Measurements from ENCODE around the gene MEPCE. TPM values are rescaled to one million over a fixed set of nuclear protein-coding genes. Genes with fewer than 3 reads are reported as not detected.
"Not testable (repeated sequence)": the region's sequence is repeated elsewhere in the genome, so short reads cannot be mapped to it uniquely, and the experiment has no call there.

MEPCE gene
- polyA plus RNA-seq, 3 donors, result 49.4 to 57.1 (median 51.9) TPM

DNA sequence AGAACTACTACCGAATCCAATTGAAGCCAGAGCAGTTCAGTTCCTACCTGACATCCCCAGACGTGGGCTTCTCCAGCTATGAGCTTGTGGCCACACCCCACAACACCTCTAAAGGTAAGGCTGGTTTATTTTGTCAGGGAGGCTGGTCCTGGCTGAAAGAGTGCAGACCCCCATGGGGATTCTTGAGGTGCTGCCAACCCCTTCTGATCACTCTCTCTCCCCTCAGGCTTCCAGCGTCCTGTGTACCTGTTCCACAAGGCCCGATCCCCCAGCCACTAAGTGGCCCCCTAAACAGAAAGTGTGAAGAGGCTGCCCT is 3.6 kb downstream of the MEPCE start:
- no peak for DNase-seq (ENCODE audit: low read depth in 3 of 3, low spot score in 2 of 3)

DNA sequence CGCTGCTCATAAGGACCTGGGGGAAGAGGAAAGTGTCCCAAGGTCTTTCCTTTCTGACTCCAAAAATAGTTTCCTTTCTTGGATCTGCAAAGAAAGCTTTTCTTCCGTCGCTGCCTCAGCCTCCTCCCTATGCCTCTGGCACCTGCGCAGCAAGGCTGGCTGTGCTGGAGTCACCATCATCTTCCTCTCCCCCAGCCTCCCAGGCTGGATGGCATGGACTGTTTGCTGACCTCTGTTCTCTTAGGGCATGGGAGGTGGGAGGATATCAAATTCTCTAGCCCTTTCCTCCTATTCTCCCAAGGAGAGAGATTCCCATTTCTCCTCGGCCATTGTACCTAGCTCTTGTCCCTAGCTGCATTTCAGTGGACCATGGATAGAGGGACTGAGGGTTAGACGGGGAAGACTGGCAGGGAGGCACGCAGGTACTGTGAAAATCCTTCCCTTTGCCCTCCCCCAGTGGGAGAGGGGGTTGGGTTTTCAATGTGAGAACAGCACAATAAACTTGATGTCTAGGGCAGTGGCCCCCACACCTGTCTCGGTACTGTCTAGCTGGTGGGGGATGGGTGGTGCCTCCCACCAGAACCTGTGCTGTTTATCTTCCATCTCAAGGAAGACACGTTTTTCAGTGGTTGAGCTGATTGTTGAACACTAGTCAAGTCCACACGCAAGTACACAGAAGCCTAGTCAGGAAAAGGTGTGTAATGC is 4.1 kb downstream of the MEPCE start:
- DNase-seq (ENCODE audit: low read depth in 3 of 3, low spot score in 2 of 3), result no peak

DNA sequence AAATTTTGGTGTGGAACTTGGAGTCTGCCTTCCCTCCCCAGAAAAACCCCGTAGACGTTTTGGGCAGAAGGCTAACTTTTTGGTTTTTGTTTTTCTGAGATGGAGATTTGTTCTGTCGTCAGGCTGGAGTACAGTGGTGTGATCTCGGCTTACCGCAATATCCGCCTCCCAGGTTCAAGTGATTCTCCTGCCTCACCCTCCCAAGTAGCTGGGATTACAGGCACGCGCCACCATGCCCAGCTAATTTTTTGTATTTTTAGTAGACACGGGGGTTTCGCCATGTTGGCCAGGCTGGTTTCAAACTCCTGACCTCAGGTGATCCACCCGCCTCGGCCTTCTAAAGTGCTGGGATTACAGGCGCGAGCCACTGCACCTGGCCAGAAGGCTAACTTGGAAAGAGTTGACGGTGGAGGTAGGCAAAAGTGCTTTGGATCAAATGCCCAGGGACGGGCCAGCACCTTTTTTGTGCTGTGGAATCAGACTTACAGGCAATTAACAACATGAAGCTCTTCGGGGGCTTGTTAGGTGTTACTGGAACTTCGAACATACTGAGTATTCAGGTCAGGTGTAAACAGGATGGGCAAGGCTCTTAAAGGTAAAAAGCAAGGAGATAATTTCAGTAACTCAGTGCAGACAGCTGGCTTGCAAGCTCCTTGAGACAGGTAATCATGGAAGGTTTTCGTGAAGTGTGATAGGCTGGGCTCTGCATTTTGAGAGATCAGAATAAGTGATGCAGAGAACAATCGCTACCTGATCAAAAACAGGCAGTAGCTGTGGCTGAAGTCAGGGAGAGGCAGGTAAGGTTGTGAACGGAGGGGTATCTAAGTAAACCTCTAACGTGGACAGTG is 4.9 kb downstream of the MEPCE start:
- DNase-seq (ENCODE audit: low read depth in 3 of 3, low spot score in 2 of 3), result no peak

DNA sequence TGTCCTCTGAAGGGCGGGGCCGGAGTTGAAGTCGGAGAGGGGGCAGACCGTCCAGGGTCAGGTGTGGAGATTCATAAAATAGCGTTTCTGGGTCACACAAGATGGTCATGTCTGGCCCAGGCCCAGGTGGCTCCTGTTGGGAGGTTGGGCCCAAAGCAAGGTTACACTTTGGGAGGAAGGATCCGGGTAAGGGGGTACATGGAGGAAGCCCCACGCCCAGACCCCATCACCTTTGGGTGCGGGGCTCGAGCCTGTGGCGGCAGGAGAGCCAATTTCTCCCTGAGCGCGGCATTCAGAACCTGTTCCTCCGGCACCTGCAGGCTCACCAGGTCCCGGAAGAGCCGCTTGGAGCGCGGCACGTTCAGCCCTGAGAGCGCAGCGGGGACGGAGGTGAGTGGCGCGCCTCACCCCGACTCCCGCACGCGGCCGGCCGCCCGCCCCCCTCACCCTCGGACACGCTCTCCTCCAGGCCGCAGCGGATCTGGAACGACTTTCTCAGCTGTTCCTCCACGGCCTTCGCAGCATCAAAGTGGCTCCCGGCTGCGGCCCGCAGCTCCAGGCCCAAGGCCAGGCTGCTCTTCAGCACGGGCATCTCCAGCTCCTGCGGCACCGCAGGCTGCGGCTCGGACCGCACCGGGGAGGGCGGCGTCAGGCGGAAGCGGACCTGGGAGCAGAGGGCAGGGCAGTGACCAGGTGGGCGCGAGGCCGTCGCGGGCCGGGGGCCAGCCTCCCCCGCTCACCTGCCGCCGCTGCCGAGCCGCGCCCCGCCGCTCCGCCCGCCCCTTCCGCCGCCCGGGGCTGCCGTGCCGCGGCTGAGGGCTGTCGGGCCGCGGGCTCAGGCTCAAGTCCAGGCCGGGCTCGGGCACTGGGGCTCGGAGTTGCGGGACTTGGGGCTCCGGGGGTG is 6.0 kb downstream of the MEPCE start:
- DNase-seq (ENCODE audit: low read depth in 3 of 3, low spot score in 2 of 3), result no peak

DNA sequence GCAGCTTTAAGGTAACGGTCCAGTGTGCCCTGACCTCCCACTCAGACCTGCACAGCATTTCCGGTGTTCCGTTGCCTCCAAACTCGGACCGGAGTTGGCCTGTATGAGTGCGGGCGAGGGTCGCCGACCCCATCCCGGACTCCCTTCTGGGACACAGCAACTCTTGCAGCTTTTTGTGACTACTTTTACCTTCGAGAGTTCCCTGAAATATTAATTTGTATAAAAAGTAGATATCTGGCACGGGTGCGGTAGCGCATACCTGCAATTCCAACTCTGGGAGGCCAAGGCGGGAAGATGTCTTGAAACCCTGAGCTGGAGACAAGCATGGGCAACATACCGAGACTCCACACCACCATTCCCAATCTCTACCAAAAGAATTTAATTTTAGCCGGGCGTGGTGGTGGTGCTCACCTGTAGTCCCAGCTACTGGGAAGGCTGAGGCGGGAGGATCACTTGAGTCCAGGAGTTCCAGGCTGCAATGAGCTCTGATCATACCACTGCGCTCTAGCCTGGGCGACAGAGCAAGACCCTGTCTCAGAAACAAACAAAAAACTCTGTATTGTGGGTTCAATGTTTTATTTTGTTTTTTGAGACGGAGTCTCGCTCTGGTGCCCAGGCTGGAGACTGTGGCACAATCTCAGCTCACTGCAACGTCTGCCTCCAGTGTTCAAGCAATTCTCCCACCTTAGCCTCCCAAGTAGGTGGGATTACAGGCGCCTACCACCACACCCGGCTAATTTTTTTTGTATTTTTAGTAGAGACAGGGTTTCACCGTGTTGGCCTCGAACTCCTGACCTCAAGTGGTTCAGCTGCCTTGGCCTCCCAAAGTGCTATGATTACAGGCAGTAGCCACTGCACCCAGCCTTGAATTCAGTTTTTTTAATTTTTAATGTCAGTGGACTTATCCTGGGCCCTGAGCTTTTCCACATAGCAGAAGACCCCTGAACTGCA is 7.8 kb downstream of the MEPCE start:
- no peak for DNase-seq (ENCODE audit: low read depth in 3 of 3, low spot score in 2 of 3)

DNA sequence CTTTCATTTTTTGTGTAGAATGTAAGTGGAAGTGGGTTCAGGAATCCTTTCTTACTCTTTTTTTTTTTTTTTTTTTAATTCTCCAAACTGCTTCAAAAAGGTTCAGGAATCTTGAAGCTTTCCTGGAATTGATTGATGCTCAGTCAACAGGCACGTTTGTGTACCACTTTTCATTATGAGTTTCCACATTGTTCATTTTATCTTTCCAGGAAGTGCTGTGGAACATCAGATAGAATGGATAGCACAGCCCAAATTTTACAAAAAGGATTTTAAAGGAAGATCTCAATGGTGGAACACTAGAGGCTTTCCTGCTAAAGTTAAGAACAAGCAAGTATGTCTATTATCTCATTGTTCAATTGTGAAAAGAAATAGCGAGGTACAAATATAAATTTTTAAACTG is 8.5 kb downstream of the MEPCE start:
- DNase-seq (ENCODE audit: low read depth in 3 of 3, low spot score in 2 of 3), result no peak

DNA sequence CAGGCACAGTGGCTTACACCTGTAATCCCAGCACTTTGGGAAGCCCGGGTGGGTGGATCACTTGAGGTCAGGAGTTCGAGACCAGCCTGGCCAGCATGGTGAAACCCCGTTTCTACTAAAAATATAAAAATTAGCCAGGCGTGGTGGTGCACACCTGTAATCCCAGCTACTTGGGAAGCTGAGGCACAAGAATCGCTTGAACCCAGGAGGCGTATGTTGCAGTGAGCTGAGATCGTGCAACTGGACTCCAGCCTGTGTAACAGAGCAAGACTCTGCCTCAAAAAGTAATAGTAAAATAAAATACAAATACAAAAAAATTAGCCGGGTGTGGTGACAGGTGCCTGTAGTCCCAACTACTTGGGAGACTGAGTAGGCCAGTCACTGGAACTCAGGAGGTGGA is 9.1 kb downstream of the MEPCE start:
- DNase-seq (ENCODE audit: low read depth in 3 of 3, low spot score in 2 of 3), result not testable (repeated sequence)

DNA sequence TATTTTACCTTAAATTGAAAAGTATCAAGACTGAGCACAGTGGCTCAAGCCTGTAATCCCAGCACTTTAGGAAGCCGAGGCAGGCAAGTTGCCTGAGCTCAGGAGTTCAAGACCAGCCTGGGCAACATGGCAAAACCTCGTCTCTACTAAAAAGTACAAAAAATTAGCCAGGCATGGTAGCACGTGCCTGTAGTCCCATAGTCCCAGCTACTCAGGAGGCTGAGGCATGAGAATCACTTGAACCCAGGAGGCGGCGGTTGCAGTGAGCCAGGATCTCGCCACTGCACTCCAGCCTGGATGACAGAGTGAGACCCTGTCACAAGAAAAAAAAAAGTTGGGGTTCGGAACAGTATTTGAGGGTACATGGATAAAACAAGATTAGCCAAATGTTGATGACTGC is 9.6 kb downstream of the MEPCE start:
- DNase-seq (ENCODE audit: low read depth in 3 of 3, low spot score in 2 of 3), result not testable (repeated sequence)

DNA sequence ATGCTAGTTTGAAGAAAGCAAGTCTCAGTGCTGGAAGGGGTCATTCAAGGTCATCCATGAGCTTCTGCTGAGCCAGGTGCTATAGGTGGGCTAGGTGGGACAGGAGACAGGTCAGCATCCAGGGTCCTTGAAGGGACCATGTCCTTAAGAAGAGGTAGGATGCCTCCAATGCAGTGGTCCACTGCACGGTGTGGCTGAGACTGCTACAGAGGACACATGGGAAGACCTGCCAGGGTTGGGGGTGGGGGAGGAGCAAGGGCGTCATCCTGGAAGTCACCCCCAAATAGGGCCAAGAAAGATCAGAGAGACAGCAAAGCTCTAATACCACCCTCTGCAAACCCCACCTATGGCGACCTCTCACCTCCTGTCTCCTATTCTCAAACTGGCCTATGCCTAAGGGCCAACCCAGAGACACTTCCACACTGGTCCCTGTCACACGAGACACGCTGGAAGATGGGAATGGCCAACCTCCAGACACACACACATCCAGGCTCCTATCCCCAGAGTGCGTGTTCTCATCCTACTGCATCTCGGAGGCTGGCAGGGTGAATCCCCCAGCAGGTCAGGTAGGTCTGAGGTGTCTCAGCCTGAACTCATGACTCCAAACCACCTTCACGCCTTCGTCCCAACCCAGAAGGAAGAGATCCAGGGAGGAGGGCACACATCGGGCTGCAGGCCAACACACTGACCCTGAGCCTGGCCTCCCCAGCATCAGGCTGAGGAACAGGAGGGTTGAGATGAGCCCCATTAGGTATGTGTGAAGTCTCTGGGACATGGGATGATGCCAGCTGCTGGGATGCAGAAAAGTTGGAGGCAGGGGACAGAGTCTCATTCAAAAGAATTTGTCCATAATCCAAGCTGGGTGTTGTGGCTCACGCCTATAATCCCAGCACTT is 12.3 kb downstream of the MEPCE start:
- no peak for DNase-seq (ENCODE audit: low read depth in 3 of 3, low spot score in 2 of 3)

DNA sequence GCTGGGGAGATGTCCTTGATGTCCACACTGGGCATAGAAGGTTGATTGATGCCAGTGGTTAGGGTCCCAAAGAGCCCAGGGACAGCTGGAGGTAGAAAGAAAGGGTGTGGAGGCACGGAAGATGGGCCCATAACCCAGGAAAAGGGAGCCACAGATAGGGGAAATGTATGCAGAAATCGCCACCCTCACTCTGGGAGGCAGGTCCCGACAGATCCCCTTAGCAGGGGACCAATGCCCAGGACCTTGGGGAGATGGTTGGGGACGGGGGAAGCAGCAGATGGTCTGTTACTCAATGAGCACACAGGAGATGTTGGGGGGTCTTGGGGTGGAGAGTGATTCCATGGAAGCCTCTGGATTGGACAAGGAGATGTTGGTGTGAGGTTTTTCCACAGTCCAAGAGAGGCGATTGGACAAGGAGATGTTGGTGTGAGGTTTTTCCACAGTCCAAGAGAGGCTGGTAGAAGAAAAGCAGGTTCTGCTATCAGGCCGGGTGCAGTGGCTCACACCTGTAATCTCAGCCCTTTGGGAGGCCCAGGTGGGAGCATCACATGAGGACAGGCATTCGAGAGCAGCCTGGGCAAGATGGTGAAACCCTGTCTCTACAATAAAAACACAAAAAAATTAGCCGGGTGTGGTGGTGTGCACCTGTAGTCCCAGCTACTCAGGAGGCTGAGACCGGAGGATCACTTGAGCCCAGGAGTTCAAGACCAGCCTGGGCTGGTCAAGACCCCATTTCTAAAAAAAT is 13.6 kb downstream of the MEPCE start:
- no peak for DNase-seq (ENCODE audit: low read depth in 3 of 3, low spot score in 2 of 3)

DNA sequence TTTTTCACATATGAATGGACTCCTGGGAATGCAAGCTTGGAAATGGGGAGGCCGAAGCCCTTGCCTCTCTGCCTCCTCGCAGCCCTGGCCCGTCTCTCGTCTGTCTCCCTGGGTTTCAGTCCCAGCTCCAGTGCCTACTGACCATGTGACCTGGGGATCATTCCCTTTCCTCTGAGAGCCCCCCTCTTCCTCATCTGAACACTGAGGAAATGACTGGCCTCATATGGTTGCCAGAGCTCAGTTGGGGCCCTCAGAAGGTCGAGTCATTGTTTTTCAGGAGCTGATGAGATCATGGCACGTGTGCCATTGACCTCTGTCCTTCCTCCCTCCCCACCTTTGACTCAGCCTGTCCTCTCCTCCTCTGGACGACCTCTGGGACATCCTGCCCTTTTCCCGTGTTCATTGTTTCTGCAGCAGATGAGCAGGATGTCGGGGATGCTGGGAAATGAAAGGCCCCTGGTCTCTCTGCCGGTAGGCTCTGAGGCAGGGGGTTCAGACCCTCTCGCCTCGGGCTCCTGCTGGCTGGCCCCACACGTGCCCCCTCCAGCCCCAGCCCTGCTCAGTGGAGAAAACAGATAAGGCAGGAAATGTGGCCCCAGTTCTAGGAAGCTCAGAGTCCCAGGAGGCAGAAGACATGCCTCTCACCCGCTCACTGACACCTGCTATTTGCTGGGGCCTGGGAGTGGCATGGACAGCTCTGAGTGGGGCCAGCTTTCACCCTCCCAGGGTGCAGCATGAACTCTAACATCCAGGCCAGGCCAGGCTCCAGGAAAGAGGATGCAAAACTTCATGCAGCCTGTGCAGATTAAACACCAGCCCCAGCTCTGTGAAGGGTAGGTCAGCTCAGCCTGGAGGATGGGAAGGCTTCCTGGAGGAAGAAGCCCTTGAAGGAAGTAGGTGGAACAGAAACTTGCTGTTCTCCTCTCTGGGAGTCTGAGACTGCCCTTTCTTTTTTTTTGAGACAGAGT is 15.0 kb downstream of the MEPCE start:
- no peak for DNase-seq (ENCODE audit: low read depth in 3 of 3, low spot score in 2 of 3)

DNA sequence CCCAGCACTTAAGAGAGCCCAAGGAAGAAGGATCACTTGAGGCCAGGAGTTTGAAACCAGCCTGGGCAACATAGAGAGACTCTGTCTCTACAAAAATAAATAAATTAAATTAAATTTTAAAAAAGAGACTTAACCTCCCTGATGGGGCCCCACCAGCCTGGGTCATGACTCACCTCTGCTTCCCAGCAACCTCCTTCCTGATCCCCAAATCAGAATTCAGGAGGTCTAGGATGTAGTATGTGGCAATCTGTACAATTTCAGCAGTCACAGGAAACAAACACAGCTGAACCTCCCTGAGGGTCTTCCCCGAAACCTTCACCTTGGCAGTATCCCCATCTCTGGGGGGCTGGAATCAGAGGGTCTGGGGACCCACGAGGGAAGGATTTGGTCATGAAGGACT is 16.4 kb downstream of the MEPCE start:
- no peak for DNase-seq (ENCODE audit: low read depth in 3 of 3, low spot score in 2 of 3)

DNA sequence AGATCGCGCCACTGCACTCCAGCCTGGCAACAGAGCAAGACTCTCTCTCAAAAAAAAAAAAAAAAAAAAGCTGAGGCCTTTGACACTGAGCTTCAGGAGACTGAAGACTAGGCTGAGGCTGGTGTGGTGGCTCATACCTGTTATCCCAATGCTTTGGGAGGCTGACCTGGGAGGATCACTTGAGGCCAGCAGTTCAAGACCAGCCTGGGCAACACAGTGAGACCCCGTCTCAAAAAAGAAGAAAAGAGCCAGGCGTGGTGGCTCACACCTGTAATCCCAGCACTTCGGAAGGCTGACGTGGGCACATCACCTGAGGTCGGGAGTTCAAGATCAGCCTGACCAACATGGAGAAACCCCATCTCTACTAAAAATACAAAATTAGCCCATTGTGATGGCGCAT is 17.7 kb downstream of the MEPCE start:
- DNase-seq (ENCODE audit: low read depth in 3 of 3, low spot score in 2 of 3), result not testable (repeated sequence)

DNA sequence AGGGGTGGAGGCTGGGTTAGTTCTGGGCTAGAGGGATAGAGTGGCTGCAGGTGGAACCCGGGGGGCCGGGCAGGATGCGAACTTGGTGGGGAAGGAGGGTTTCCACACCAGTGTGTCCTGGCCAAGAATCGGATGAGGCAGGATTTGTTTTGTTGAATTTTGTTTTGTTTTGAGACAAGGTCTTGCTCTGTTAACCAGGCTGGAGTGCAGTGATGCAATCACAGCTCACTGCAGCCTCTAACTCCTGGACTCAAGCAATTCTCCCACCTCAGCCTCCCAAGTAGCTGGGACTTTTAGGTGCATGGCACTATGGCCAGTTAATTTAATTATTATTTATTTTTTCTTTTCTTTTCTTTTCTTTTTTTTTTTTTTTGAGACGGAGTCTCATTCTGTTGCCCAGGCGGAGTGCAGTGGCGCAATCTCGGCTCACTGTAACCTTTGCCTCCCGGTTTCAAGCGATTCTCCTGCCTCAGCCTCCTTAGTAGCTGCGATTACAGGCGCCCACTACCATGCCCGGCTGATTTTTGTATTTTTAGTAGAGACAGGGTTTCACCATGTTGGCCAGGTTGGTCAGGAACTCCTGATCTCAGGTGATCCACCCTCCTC is 19.7 kb downstream of the MEPCE start:
- DNase-seq (ENCODE audit: low read depth in 3 of 3, low spot score in 2 of 3), result no peak

DNA sequence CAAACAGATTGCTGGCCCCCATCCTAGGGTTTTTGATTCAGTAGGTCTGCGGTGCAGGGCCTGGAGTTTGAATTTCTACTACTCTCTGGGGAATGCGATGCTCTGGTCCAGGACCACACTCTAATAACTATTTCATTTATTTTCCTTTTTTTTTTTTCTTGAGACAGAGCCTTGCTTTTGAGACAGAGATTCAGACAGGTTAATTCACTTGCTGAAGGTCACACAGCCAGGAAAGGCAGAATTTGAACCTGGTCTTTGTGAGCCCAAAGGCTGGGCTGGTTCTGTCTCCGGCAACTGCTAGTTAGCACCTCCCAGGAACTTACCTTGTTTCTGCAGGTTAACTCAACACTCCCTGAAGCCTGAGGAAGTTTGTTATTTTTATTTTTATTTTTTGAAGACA is 22.9 kb downstream of the MEPCE start:
- no peak for DNase-seq (ENCODE audit: low read depth in 3 of 3, low spot score in 2 of 3)

DNA sequence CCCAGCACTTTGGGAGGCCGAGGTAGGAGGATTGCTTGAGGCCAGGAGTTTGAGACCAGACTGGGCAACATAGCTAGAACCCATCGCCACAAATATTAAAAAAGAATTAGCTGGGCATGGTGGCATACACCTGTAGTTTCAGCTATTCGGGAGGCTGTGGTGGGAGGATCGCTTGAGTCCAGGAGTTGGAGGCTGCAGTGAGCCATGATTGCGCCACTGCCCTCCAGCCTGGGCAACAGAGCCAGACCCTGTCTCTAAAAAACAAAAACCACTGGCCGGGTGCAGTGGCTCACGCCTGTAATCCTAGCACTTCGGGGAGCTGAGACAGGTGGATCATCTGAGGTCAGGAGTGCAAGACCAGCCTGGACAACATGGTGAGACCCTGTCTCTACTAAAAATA is 24.2 kb downstream of the MEPCE start:
- DNase-seq (ENCODE audit: low read depth in 3 of 3, low spot score in 2 of 3), result not testable (repeated sequence)

DNA sequence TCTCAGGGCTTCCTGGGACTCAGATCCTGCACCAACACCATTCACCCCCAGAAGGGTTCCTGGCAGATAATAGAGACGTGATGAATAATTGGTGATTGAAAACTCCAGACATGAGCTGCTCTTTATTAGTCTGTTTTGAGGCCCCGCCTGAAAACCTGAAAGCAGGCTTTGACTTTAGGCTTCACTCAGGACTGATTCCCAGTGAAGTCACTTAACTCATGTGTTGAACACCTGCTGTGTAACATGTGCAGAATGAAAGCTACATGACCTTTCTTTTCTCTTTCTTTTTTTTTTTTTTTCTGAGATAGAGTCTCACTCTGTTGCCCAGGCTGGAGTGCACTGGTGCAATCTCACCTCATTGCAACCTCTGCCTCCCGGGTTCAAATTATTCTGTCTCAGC is 25.6 kb downstream of the MEPCE start:
- no peak for DNase-seq (ENCODE audit: low read depth in 3 of 3, low spot score in 2 of 3)
